ACC112 (cell line): ENCODE results near the gene PKD2L1.

Source experiments
- H2AFZ ChIP-seq: fragments of 200-600 bp; sonication (generic); one replicate; pipeline ENCODE4 v1.6.0; 2017; ENCODE audit warnings: antibody characterized with exemption, low read length; ENCODE audit not compliant: unreplicated experiment
- H3K27ac ChIP-seq: fragments of 200-600 bp; sonication (generic); 2 replicates; pipeline ENCODE4 v1.5.1; 2014; ENCODE audit warnings: low read depth, mild to moderate bottlenecking, antibody characterized with exemption, low read length, moderate library complexity
- H3K27me3 ChIP-seq: fragments of 200-600 bp; sonication (generic); 2 replicates; pipeline ENCODE4 v1.6.1; 2014; ENCODE audit warnings: mild to moderate bottlenecking, antibody characterized with exemption, low read length, moderate library complexity, mixed read lengths; ENCODE audit not compliant: insufficient read depth
- H3K36me3 ChIP-seq: fragments of 200-600 bp; sonication (generic); 2 replicates; pipeline ENCODE4 v1.6.1; 2016; ENCODE audit warnings: mild to moderate bottlenecking, antibody characterized with exemption, low read length, moderate library complexity, mixed read lengths; ENCODE audit not compliant: insufficient read depth
- H3K4me1 ChIP-seq: fragments of 200-600 bp; sonication (generic); one replicate; pipeline ENCODE4 v1.6.1; 2016; ENCODE audit warnings: low read length, mixed read lengths; ENCODE audit not compliant: insufficient read depth, unreplicated experiment, control insufficient read depth
- H3K4me3 ChIP-seq: fragments of 200-600 bp; sonication (generic); 2 replicates; pipeline ENCODE4 v1.5.1; 2014; ENCODE audit warnings: mild to moderate bottlenecking, low read depth, low read length
- H3K79me2 ChIP-seq: fragments of 200-600 bp; sonication (generic); one replicate; pipeline ENCODE4 v1.6.0; 2016; ENCODE audit warnings: low read length; ENCODE audit not compliant: control insufficient read depth, unreplicated experiment, insufficient read depth

Gene PKD2L1

GRCh38 chr10:100333106-100333505 lies 3.1 kb upstream of the PKD2L1 start:
- no peaks in the 10 kb centered on the region for H3K36me3 ChIP-seq
- no peaks in the 10 kb centered on the region for H3K79me2 ChIP-seq
- no peaks in the 10 kb centered on the region for H3K4me1 ChIP-seq
- H3K27ac ChIP-seq = no peak overlapping the region
- H3K27me3 ChIP-seq = peaks cover 67% of the 10 kb centered on the region
- no peak overlapping the region for H3K4me3 ChIP-seq
- no peak overlapping the region for H2AFZ ChIP-seq

- Histone ChIP-seq H3K4me3 (no peak overlapping the region), H3K4me1 (no peaks in the 10 kb centered on the region), H3K27me3 (peaks cover 93% of the 10 kb centered on the region), H3K27ac (no peak overlapping the region), H3K36me3 (no peaks in the 10 kb centered on the region), H3K79me2 (no peaks in the 10 kb centered on the region), H2AFZ (no peak overlapping the region)
These were observed 1.8 kb downstream of the PKD2L1 start for GRCh38 chr10:100328198-100328597.

GRCh38 chr10:100327718-100328009 lies 2.4 kb downstream of the PKD2L1 start:
- Histone ChIP-seq H3K27ac (no peak overlapping the region), H3K4me1 (no peaks in the 10 kb centered on the region), H2AFZ (no peak overlapping the region), H3K36me3 (no peaks in the 10 kb centered on the region), H3K27me3 (peaks cover 90% of the 10 kb centered on the region), H3K79me2 (no peaks in the 10 kb centered on the region), H3K4me3 (no peak overlapping the region)

- H3K79me2 ChIP-seq = no peaks in the 10 kb centered on the region
- no peak overlapping the region for H3K27ac ChIP-seq
- no peak overlapping the region for H2AFZ ChIP-seq
- H3K4me3 ChIP-seq = no peak overlapping the region
- H3K4me1 ChIP-seq = no peaks in the 10 kb centered on the region
- H3K36me3 ChIP-seq = no peaks in the 10 kb centered on the region
- H3K27me3 ChIP-seq = peaks cover 89% of the 10 kb centered on the region
These were observed 2.9 kb downstream of the PKD2L1 start for GRCh38 chr10:100327007-100327717.

- no peaks in the 10 kb centered on the region for H3K4me1 ChIP-seq
- H3K36me3 ChIP-seq = no peaks in the 10 kb centered on the region
- no peaks in the 10 kb centered on the region for H3K79me2 ChIP-seq
- H3K27ac ChIP-seq = no peak overlapping the region
- no peak overlapping the region for H2AFZ ChIP-seq
- no peak overlapping the region for H3K4me3 ChIP-seq
- peaks cover 78% of the 10 kb centered on the region for H3K27me3 ChIP-seq
These were observed 4.9 kb downstream of the PKD2L1 start for GRCh38 chr10:100325158-100325557.

GRCh38 chr10:100319707-100320402 lies 10.2 kb downstream of the PKD2L1 start:
- Histone ChIP-seq H3K4me1 (no peaks in the 10 kb centered on the region), H2AFZ (no peak overlapping the region), H3K27me3 (peaks cover 59% of the 10 kb centered on the region), H3K79me2 (no peaks in the 10 kb centered on the region), H3K36me3 (no peaks in the 10 kb centered on the region), H3K4me3 (no peak overlapping the region), H3K27ac (no peak overlapping the region)

- H3K4me1 ChIP-seq = no peaks in the 10 kb centered on the region
- no peaks in the 10 kb centered on the region for H3K36me3 ChIP-seq
- H3K4me3 ChIP-seq = no peak overlapping the region
- no peaks in the 10 kb centered on the region for H3K79me2 ChIP-seq
- H2AFZ ChIP-seq = no peak overlapping the region
- no peak overlapping the region for H3K27ac ChIP-seq
- H3K27me3 ChIP-seq = peaks cover 61% of the 10 kb centered on the region
These were observed 11.8 kb downstream of the PKD2L1 start for GRCh38 chr10:100318207-100318606.

- Histone ChIP-seq H3K4me1 (no peaks in the 10 kb centered on the region), H3K27me3 (peaks cover 77% of the 10 kb centered on the region), H2AFZ (no peak overlapping the region), H3K27ac (no peak overlapping the region), H3K4me3 (no peak overlapping the region), H3K36me3 (no peaks in the 10 kb centered on the region), H3K79me2 (no peaks in the 10 kb centered on the region)
These were observed 14.4 kb downstream of the PKD2L1 start for GRCh38 chr10:100315615-100316014.

- no peak overlapping the region for H3K4me3 ChIP-seq
- H3K27ac ChIP-seq = no peak overlapping the region
- no peaks in the 10 kb centered on the region for H3K4me1 ChIP-seq
- H3K27me3 ChIP-seq = peaks cover 57% of the 10 kb centered on the region
- no peaks in the 10 kb centered on the region for H3K36me3 ChIP-seq
- H3K79me2 ChIP-seq = no peaks in the 10 kb centered on the region
- H2AFZ ChIP-seq = no peak overlapping the region
These were observed 18.7 kb downstream of the PKD2L1 start for GRCh38 chr10:100311298-100311697.

- Histone ChIP-seq H3K27me3 (peaks cover 30% of the 10 kb centered on the region), H3K79me2 (no peaks in the 10 kb centered on the region), H2AFZ (no peak overlapping the region), H3K27ac (no peak overlapping the region), H3K4me1 (no peaks in the 10 kb centered on the region), H3K4me3 (no peak overlapping the region), H3K36me3 (no peaks in the 10 kb centered on the region)
These were observed 22.3 kb downstream of the PKD2L1 start for GRCh38 chr10:100307684-100308083.

GRCh38 chr10:100306861-100307260 lies 23.2 kb downstream of the PKD2L1 start:
- no peak overlapping the region for H3K27ac ChIP-seq
- no peaks in the 10 kb centered on the region for H3K36me3 ChIP-seq
- no peaks in the 10 kb centered on the region for H3K79me2 ChIP-seq
- no peaks in the 10 kb centered on the region for H3K4me1 ChIP-seq
- H3K27me3 ChIP-seq = peaks cover 21% of the 10 kb centered on the region
- H2AFZ ChIP-seq = no peak overlapping the region
- no peak overlapping the region for H3K4me3 ChIP-seq
